Measurements from ENCODE around the gene GLG1.
"Not testable (repeated sequence)": the region's sequence is repeated elsewhere in the genome, so short reads cannot be mapped to it uniquely, and the experiment has no call there.

GLG1 gene

GRCh38 chr16:74524926-74525325 lies 82.0 kb downstream of the GLG1 start:
- DNase-seq: no peak

GRCh38 chr16:74524117-74524516 lies 82.8 kb downstream of the GLG1 start:
- no peak for DNase-seq

DNA sequence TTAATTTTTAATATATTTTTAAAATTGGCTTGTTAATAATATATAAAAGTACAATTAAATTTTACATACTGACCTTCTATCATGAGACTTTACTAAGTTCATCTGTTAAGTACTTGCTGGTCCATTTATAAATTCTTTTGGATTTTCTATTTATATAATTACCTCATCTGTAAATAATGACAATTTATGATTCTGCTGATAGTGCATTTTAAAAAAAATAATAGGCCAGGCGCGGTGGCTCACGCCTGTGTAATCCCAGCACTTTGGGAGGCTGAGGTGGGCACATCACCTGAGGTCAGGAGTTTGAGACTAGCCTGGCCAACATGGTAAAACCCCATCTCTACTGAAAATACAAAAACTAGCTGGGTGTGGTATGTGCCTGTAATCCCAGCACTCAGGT lies 83.2 kb downstream of the GLG1 start:
- DNase-seq: not testable (repeated sequence)

- DNase-seq: no peak
Observed at GRCh38 chr16:74522160-74522559, 84.8 kb downstream of the GLG1 start.

- DNase-seq: no peak
Observed at GRCh38 chr16:74521691-74522090, 85.2 kb downstream of the GLG1 start.

- not testable (repeated sequence) for DNase-seq
Observed at GRCh38 chr16:74518934-74519333, 88.0 kb downstream of the GLG1 start.

GRCh38 chr16:74511961-74512360 lies 95.0 kb downstream of the GLG1 start:
- peak; percentile 92 for DNase-seq

- no peak for DNase-seq
Observed at GRCh38 chr16:74505011-74505410, 101.9 kb downstream of the GLG1 start.

DNA sequence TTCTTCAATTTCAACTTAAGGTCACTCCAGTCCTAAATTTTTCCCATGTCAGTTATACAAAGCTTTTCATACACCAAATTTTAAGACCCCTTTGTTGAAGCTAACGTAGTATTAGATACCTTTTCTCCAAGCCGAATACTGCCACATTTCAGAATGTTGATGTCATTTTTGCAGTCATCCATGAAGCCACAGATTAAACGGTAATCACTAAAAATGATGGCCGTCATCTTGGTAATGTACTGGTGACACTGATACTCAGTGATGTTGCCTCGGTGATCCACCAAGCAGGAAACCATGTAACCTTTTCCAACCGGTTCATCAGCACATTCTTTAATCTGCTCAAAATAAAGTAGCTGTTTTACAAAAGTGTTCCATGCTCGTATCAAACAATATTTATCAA lies 103.5 kb downstream of the GLG1 start:
- DNase-seq: no peak

DNA sequence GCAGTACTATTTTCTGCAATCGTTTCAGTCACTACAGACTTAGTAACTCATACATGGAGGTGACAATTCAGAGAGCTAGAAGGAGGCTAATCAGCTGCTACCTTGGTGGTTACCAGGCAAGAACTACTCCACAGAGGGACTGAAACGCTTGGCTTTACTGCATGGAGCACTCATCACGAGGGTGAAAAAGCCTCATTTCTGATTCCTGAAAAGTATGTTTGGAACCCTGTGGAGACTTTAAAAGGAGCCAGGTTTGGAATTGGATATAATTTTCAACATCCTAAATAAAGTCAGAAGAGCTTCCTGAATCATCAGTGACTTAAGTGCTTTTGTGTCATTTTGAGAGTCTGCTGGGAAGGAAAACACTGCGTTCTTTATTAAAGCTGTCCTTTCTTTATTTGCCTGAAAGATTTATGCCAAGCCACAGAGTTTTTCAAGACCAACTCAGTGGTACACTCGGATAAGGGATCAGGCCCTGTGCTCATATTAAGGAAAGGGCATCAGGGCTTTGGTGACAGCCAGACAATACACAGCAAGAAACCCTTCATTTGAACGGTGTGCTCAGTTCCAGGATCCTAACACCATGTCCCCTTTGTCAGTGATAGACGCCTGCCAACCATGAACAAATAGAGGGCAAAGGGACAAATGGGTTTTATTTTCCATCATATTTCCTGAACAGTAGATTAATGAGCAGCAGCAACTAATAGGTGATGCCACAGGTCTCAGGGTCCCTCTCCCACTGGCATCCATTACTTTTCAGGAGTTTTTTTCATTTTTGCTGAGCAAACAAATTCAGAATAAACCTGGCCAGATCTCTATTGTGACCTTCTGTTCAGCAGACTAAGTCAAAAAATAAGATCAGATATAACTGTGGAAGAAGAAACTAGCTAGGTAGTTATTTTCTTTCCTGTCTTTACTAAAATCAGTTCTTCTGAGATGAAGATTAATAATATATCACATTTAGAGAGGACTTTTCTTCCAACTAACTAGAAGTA lies 105.1 kb downstream of the GLG1 start:
- no peak for DNase-seq

DNA sequence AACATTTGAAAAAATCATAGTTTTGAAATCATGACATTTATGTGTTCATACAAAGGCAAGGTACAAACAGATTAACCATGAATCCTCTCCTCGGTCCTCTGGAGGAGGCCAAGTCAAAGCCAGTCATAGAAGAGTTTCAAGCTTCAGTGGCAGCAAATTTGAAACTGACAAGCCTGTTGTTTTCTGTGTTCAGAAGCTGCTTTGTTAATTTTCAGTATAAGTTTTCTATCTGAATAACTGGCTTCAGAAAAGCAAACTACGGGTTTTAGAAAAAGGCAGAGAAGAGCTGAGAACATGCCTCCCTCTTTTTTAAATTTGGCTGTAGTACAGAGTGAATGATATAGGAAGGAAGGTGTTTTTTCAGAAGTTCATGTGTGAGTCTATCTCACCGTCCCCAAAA lies 106.0 kb downstream of the GLG1 start:
- no peak for DNase-seq

GRCh38 chr16:74499114-74499513 lies 107.8 kb downstream of the GLG1 start:
- DNase-seq: no peak

DNA sequence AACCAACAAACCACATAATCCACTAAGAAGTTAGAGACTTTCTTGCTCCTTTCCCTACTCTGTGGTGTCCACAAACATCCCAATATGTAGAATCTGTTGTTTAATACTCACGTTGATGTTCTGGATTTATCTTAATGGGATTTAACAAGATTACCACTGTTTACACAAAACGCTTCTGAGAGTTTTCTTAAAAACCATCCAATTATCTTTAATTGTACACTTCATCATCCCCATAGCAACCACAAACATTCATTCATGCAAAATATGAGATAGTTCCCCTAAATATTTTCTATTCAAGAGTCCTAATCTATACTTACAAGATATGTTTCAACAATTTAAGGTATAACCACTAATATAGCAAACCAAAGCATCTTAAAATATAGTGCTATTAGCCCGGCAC lies 109.2 kb downstream of the GLG1 start:
- no peak for DNase-seq

- no peak for DNase-seq
Observed at GRCh38 chr16:74496054-74496453, 110.9 kb downstream of the GLG1 start.

- DNase-seq: no peak
Observed at GRCh38 chr16:74492976-74493375, 113.9 kb downstream of the GLG1 start.

GRCh38 chr16:74487634-74488495 lies 119.0 kb downstream of the GLG1 start:
- no peak for DNase-seq

DNA sequence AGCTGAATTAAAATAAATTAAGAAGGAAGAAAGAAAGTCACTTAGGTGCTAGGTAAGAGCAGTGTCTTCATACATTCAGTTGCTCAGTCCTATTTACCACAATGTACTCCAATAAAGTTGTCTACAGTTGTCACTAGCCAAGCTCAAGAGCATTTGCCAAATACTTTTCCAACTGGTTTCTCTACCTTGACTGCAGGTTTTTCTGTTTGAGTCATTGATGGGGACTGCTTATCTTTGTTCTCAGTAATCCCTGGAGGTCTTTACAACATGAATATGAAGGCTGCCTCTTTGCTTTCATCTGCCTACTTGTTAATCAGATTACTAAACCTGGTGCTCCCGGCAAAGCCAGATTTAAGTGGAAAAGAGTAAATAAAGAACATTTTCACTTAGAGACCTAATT lies 121.0 kb downstream of the GLG1 start:
- no peak for DNase-seq

- DNase-seq: no peak
Observed at GRCh38 chr16:74480150-74481029, 126.5 kb downstream of the GLG1 start.

GRCh38 chr16:74477226-74477625 lies 129.7 kb downstream of the GLG1 start:
- DNase-seq: no peak

GRCh38 chr16:74474416-74474815 lies 132.5 kb downstream of the GLG1 start:
- DNase-seq: peak; percentile 60

GRCh38 chr16:74472540-74472939 lies 134.4 kb downstream of the GLG1 start:
- no peak for DNase-seq

DNA sequence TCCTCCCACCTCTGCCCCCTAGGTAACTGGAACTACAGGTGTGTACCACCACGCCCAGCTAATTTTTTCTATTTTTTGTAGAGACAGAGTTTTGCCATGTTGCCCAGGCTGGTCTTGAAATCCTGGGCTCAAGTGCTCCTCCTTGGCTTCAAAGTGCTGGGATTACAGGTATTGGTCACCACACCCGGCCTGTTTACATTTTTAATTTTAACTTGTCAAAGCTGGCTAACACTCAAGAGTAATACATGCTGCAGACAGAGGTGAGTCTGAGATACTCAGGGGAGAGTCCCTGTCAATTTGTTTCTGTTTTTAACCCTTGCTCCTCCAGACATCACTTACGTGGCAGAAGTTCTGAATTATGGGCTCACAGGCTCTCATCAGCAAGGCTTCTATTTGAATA lies 134.9 kb downstream of the GLG1 start:
- no peak for DNase-seq

Data from hematopoietic multipotent progenitor cell treated with erythropoietin and hydrocortisone succinate and interleukin-3 and kit ligand, for 8 days (in vitro differentiated cells).